ENCODE measurements around the gene THRSP. TPM values are rescaled to one million over a fixed set of nuclear protein-coding genes. Genes with fewer than 3 reads are reported as not detected.

The THRSP gene
- total RNA-seq, 4 donors from 2014 or later: not detected

DNA sequence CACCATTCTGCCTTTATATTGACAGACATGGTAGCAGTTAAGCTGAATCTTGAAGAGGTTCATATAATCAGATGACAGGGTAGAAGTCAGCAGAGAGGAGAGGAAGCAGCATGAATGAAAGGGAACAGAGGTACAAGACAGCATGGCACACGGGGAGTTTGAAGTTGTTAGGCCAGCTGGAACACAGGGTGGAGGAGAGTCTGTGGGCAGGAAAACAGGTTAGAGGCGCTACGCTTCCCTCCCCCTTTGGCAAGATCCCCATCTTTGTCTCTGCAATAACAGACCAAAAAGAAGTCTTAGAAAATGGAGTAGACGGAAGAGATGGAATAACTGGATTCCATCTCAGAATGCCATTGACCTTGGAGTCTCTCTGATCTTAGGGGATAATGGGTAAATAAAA is 36.0 kb downstream of the THRSP start:
- H3K36me3 ChIP-seq: peaks cover 0 to 8% (median 4%) of the 10 kb centered on the region in 4 donors
- no peaks in the 10 kb centered on the region for H3K9me3 ChIP-seq
- H3K27me3 ChIP-seq: no peaks in the 10 kb centered on the region
- no peak overlapping the region for H3K27ac ChIP-seq
- in situ Hi-C loops (cut with MboI; ENCODE audit: low pct_ligation_motif_present in 1 of 4, low pct_unique_long_range_greater_than_20kb in 1 of 4, low sequenced_read_pairs in 3 of 4): no loop called here
- no peak overlapping the region for H3K4me3 ChIP-seq
- DNase-seq: no peak
- 90 to 95% methylated on average over 4 of the region's 4 CpGs for WGBS, 2 donors (ENCODE audit: low coverage in 1 of 2)
- no peaks in the 10 kb centered on the region for H3K4me1 ChIP-seq
- intact Hi-C loops (cut with DNase I; ENCODE audit: low total_unique reads): no loop called here
- TF ChIP-seq, protein P1, sequence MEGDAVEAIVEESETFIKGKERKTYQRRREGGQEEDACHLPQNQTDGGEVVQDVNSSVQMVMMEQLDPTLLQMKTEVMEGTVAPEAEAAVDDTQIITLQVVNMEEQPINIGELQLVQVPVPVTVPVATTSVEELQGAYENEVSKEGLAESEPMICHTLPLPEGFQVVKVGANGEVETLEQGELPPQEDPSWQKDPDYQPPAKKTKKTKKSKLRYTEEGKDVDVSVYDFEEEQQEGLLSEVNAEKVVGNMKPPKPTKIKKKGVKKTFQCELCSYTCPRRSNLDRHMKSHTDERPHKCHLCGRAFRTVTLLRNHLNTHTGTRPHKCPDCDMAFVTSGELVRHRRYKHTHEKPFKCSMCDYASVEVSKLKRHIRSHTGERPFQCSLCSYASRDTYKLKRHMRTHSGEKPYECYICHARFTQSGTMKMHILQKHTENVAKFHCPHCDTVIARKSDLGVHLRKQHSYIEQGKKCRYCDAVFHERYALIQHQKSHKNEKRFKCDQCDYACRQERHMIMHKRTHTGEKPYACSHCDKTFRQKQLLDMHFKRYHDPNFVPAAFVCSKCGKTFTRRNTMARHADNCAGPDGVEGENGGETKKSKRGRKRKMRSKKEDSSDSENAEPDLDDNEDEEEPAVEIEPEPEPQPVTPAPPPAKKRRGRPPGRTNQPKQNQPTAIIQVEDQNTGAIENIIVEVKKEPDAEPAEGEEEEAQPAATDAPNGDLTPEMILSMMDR (IDR thresholded peaks at IDR 0.05): no peak
- TF ChIP-seq POLR2AphosphoS5 (IDR thresholded peaks at IDR 0.05) (no peak), POLR2A (IDR thresholded peaks at IDR 0.05) (no peak), EP300 (IDR thresholded peaks at IDR 0.05; ENCODE audit: low read depth) (no peak)

DNA sequence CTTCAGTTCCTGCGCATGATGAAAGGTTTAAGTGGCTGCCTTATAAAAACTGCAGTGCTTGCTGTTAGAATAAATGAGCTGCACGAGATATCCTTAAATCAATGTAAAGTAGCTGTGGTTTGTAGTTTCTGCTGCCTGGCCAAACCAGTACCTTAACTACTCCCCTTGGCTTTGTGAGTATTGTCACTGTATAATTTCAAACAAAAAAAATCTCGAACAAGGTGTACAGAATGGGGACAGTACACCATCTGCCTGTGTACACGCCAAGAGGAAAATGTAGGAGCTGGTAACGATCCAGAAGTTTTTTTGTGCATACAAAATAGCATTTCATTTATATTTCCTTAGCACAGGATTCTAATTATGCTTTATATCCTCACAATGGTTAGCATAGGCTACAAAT is 36.6 kb downstream of the THRSP start:
- intact Hi-C loops (cut with DNase I; ENCODE audit: low total_unique reads): no loop called here
- in situ Hi-C loops (cut with MboI; ENCODE audit: low pct_ligation_motif_present in 1 of 4, low pct_unique_long_range_greater_than_20kb in 1 of 4, low sequenced_read_pairs in 3 of 4): no loop called here
- Histone ChIP-seq H3K27ac (no peak overlapping the region), H3K4me1 (no peaks in the 10 kb centered on the region), H3K36me3 (peaks cover 0 to 8% (median 4%) of the 10 kb centered on the region in 4 donors), H3K27me3 (no peaks in the 10 kb centered on the region), H3K4me3 (no peak overlapping the region), H3K9me3 (no peaks in the 10 kb centered on the region)
- no peak for DNase-seq
- 84 to 93% methylated on average over 4 to 5 of the region's 5 CpGs for WGBS, 2 donors (ENCODE audit: low coverage in 1 of 2)
- no peak for TF ChIP-seq POLR2AphosphoS5 (IDR thresholded peaks at IDR 0.05)
- TF ChIP-seq POLR2A (IDR thresholded peaks at IDR 0.05): no peak
- no peak for TF ChIP-seq EP300 (IDR thresholded peaks at IDR 0.05; ENCODE audit: low read depth)
- TF ChIP-seq, protein P1 (IDR thresholded peaks at IDR 0.05): no peak

DNA sequence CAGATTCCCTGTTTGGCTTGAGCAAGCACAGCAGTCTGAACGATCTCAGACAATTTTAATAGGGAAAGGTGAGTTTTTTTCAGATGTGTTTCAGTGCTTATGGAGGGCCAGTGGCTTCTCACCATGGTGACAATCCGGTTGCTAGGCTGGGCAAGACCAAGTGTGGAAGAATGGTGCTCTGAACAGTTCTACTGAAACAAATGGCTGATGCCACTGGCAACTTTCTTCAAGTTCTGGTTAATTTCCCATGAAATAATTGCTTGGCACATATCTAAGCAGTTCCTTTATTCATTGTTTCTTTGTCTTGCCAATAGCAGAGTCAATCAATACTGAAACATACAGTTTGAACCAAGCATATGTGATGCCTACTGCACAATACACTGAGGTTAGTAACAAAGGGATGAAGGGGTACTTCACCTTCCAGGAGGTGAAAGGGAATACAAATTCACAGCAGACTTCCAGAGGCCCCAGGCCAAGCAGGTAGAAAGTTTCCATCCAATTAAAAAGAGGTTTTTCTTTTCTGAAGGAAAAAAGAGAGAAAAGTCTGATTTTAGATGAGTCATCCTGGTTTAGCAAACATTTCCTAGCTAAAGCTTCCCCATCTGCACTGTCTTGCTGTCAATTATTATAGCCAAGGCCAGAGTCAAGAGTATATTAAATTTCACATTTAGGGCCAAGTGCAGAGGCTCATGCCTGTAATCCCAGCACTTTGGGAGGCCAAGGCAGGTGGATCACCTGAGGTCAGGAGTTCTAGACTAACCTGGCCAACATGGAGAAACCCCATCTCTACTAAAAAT is 37.2 kb downstream of the THRSP start:
- DNase-seq: no peak
- Histone ChIP-seq H3K27ac (no peak overlapping the region), H3K36me3 (peaks cover 0 to 8% (median 4%) of the 10 kb centered on the region in 4 donors), H3K4me1 (no peaks in the 10 kb centered on the region), H3K27me3 (no peaks in the 10 kb centered on the region), H3K9me3 (no peaks in the 10 kb centered on the region), H3K4me3 (no peak overlapping the region)
- in situ Hi-C loops (cut with MboI; ENCODE audit: low pct_ligation_motif_present in 1 of 4, low pct_unique_long_range_greater_than_20kb in 1 of 4, low sequenced_read_pairs in 3 of 4): no loop called here
- WGBS, 2 donors (ENCODE audit: low coverage in 1 of 2): 67 to 88% methylated on average over 1 to 2 of the region's 2 CpGs
- TF ChIP-seq, protein P1 (IDR thresholded peaks at IDR 0.05): no peak
- no peak for TF ChIP-seq POLR2AphosphoS5 (IDR thresholded peaks at IDR 0.05)
- TF ChIP-seq EP300 (IDR thresholded peaks at IDR 0.05; ENCODE audit: low read depth): no peak
- TF ChIP-seq POLR2A (IDR thresholded peaks at IDR 0.05): no peak
- intact Hi-C loops (cut with DNase I; ENCODE audit: low total_unique reads): no loop called here

DNA sequence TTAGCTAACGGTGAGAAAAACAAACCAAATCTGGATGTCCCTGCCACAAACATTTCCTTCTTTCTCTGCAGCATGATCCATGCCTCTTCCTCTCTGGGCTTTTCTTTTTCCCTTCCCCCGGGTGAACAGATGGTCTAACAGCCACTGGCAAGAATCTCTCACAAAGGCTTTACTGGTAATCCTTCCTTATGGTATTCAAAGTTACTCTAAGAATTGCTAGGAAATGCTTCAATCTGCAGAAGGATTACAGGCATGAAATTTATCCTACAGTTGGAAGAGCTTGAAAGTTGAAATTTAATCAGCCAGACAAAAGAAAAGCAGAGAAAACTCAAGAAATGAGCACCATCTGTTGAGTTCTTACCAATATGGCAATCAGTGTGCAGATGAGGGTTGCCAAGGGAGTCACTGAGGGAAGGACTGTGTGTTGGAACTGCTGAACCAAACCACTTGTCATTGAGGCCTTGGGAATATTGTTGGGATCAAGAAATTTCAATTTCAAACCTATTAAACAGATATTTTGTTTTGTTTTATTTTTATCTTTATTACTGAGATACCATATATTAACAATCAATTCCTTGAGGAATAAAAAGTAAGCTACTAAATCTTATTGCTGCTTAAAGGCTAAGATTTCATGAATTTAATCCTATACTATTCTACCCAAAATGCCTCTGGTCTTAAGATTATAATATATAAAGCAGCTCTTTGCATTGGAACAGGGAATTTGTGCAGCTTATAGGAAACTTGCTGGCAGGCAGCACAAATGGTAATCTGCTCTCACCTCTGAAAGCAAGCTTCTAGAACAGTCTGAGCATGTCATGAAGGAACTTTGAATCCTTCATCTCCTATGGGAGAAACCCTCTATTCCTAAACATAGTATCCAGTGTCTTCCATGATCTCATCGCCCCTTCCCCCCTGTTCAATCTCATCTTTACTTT is 45.7 kb downstream of the THRSP start:
- WGBS, 2 donors (ENCODE audit: low coverage in 1 of 2): 78 to 93% methylated on average over 3 of the region's 3 CpGs
- H3K27me3 ChIP-seq: no peaks in the 10 kb centered on the region
- H3K9me3 ChIP-seq: no peaks in the 10 kb centered on the region
- TF ChIP-seq POLR2AphosphoS5 (IDR thresholded peaks at IDR 0.05): no peak
- TF ChIP-seq, protein P1 (IDR thresholded peaks at IDR 0.05): no peak
- no peak for TF ChIP-seq POLR2A (IDR thresholded peaks at IDR 0.05)
- no peak for TF ChIP-seq EP300 (IDR thresholded peaks at IDR 0.05; ENCODE audit: low read depth)
- no peak for DNase-seq
- H3K4me3 ChIP-seq: no peak overlapping the region
- intact Hi-C loops (cut with DNase I; ENCODE audit: low total_unique reads) (no loop called here), in situ Hi-C loops (cut with MboI; ENCODE audit: low pct_ligation_motif_present in 1 of 4, low pct_unique_long_range_greater_than_20kb in 1 of 4, low sequenced_read_pairs in 3 of 4) (no loop called here)
- no peaks in the 10 kb centered on the region for H3K4me1 ChIP-seq
- peaks cover 0 to 4% (median 0%) of the 10 kb centered on the region in 4 donors for H3K36me3 ChIP-seq
- H3K27ac ChIP-seq: no peak overlapping the region
